ENCODE data around the gene FAT1.

FAT1 gene

DNA sequence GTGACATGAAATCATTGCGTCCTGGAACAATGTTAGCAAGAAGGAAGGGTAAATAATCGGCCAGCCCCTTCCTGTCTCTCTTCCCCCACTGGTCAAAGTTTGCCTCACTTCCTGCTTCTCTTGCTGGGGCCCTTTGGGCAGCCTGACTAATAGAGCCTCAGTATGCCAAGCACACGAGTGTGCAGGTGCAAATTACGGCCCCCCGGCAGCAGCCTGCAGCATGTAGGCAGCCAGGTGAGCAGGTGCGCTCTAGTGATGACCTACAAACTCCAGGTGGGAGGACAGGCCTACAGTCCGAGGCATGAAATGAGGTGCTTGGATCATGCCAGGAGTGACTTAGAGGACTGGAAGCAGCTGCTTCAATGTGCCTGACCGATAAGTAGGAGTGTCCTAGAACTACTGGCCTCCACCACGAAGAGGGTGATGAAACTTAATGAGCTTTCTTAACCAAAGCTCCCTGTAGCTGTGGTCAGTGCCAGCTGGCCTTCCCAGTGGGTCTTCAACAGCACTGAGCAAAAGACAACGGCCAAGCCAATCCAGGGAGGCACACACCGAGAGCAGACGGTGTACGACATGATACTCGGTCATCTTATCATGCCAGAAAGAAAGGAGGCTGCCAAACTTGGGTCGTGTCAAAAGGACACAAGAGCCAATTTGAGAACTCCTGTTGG is 26.1 kb upstream of the FAT1 start:
- no peak for DNase-seq (ENCODE audit: low spot score)

DNA sequence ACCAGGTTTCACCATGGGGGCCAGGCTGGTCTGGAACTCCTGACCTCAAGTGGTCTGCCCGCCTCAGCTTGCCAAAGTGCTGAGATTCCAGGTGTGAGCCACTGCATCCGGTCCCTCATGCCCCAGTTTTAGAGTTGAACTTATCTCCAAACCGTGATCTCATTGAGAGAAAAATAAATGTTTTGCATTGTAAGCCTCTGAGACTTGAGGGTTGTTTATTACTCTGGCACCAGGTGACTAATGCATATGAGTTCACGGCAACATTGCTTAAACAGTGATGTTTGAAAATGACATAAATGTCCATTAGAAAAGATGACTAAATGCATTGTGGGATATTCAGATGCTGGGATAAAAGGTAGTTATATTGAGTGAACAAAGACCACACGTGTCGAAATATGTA is 22.9 kb upstream of the FAT1 start:
- no peak for DNase-seq (ENCODE audit: low spot score)

DNA sequence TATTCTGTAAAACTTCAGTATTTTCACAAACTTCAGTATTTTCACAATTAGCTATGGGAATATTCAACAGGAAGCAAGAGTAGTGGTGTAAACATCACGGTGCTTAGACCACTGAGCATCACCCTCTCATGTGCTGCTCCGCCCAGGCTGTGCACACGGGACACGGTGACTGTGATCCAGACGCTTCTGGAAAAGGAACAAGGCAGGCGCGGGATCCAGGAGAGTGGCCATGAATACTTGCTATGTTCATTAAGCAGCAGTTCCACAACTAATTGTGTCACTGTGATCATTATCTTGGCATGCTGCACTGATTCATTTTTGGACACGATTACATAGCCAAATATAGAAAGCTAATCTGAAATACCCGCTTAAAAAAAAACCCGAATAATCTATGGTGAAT is 19.6 kb upstream of the FAT1 start:
- no peak for DNase-seq (ENCODE audit: low spot score)

GRCh38 chr4:186740822-186741221 is 17.2 kb upstream of the FAT1 start:
- no peak for DNase-seq (ENCODE audit: low spot score)

- DNase-seq (ENCODE audit: low spot score), result no peak
Measured at GRCh38 chr4:186739802-186740434, 16.3 kb upstream of the FAT1 start.

DNA sequence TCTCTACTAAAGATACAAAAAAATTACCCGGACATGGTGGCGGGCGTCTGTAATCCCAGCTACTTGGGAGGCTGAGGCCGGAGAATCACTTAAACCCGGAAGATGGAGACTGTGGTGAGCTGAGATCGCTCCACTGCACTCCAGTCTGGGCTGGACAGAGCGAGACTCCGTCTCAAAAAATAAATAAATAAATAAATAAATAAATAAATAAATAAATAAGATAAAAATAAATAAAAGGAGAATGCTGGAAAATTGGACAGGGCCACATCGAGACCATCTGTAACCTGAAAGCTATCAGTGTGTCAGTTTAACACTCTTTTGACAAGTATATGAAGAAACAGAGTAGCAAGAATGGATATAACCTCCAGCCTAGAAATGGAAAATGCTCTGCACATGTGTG is 15.7 kb upstream of the FAT1 start:
- DNase-seq (ENCODE audit: low spot score), result no peak

DNA sequence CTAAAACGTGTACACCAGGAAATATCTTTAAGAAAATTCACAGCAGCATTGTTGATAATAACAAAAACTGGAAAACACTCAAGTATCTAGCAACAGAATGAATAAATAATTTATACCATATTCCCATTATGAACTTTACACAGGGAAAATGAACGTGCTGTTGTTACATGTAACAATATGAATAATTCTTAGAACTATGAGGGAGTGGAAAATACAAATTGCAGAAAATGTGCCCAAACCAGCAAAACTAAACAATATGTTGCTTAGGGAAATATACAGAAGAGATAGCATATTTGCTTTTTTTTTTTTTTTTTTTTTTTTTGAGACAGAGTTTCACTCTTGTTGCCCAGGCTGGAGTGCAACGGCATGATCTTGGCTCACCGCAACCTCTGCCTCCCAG is 14.8 kb upstream of the FAT1 start:
- DNase-seq (ENCODE audit: low spot score), result no peak

- no peak for DNase-seq (ENCODE audit: low spot score)
Measured at GRCh38 chr4:186737427-186737826, 13.8 kb upstream of the FAT1 start.

DNA sequence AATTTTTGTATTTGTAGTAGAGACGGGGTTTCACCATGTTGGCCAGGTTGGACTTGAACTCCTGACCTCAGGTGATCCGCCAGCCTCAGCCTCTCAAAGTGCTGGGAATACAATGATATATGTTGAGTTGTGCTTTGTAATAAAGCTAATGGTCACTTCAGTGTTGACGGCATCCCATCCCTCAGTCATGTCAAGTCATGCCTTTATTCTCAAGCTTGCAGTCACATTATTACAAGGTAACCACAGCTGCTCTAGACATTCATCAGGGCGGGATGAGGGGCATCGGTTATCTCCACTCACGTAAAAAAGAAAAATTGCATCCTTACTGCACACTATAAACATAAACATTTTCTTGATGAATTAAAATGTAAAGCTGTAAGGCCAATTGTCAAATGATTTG is 12.8 kb upstream of the FAT1 start:
- no peak for DNase-seq (ENCODE audit: low spot score)

- DNase-seq (ENCODE audit: low spot score), result no peak
Measured at GRCh38 chr4:186734251-186734650, 10.6 kb upstream of the FAT1 start.

DNA sequence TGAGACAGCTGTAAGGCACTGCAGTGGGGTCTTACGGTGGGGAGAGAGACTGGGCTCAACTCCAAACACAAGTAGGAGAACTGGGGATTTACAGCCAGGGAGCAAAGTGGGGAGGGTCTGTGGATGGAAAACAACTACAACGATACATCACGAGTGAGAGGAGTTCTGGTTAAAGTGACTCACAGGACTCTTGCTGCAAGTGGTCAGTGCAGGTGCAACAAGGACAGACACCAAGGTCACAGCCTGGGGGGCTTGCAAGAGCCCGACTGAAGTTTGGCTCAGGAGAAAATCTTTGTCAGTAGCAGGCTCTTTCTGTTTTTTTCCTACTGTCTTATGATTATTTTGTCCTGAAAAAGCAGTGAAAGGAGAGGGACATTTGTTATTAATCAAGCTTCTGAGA is 10.1 kb upstream of the FAT1 start:
- DNase-seq (ENCODE audit: low spot score), result no peak

GRCh38 chr4:186730621-186731020 is 7.0 kb upstream of the FAT1 start:
- no peak for DNase-seq (ENCODE audit: low spot score)

GRCh38 chr4:186729856-186730255 is 6.2 kb upstream of the FAT1 start:
- DNase-seq (ENCODE audit: low spot score), result no peak

DNA sequence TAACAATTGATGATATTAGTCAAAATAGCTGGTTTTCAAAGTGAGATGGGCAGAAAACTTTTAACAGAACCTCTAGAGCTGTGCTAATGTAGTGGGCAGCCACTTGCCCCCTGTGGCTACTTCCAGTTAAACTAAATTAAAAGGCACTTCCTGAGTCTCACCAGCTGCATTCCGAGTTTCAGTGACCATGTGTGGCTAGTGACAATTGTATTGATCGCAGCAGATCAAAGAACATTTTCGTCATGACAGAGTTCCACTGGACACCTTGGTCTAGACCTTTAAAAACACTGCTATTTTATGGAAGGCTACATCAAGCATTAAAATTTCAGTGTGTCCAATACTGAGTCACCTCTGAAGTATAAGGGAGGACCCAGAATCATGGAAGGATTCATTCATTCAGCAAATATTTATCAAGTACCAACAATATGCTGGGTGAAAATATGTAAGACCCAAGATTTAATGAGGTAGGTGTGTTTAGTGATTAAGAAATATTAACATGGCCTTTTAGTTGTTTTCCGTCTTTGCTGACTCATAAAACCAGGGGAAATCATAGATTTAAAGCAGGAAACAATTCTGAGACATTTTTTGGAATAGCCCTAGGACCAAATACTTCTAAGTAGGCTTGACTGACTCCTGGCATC is 5.1 kb upstream of the FAT1 start:
- no peak for DNase-seq (ENCODE audit: low spot score)

DNA sequence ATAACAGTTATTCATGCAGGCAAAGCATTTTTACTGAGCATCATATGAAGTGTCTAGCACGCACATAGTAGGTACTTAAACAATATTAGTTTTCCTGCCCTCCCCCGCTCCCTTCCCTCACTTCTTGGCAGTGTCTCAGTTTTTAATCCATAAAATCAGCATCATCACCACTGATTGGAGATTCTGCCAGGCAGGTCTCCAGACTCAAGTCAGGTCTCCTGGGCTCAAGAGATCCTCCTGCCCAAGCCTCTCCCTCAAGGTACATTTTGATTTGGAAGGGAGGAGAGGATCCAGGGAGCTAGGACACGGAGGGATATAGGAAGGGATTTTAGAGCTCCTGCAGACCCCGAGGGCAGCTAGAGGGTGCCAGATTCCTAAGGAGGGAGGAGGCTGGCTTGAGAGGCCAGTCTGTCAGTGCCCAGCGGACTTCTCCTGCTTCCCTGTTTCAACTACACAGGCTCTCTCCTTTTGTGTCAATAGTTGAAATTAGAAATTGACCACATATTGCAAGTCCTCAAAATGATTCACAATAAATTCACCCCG is 4.4 kb upstream of the FAT1 start:
- no peak for DNase-seq (ENCODE audit: low spot score)

DNA sequence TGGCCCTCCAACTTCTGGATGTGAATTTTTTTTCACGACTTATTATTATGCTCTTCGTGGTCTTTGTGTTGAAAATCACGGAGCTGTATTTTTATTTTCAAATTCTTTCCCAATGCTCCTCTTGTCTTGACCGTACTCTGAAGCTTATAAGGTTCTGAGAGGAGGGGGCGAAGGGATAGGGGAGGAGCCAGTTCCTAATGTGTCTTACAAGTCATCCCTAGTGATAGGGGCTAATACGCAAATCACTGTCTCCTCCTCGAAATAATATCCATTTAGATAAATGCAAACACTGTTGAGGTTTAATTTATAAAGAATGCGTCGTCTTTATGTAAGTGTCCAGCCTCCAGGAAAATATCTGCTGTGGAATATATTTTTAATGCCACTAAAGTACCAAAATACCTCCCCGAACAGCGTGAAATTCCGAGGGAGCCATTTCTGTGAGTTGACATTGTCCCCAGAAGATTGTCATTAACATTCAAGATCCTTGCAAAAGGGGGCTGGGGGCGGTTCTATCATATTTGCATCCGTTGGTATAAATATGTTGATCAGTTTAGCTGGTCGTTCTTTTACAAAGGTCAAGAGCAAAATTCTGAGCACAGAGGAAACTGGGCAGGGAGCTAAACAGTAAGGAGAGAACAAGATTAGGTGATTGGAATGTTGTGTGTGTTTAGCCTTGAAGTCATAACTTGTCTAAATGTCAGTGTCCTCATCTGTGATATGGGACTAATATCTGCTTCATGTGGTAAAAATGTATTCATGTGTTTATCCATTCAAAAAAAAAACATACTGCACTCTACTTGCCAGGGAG is 3.7 kb upstream of the FAT1 start:
- no peak for DNase-seq (ENCODE audit: low spot score)

DNA sequence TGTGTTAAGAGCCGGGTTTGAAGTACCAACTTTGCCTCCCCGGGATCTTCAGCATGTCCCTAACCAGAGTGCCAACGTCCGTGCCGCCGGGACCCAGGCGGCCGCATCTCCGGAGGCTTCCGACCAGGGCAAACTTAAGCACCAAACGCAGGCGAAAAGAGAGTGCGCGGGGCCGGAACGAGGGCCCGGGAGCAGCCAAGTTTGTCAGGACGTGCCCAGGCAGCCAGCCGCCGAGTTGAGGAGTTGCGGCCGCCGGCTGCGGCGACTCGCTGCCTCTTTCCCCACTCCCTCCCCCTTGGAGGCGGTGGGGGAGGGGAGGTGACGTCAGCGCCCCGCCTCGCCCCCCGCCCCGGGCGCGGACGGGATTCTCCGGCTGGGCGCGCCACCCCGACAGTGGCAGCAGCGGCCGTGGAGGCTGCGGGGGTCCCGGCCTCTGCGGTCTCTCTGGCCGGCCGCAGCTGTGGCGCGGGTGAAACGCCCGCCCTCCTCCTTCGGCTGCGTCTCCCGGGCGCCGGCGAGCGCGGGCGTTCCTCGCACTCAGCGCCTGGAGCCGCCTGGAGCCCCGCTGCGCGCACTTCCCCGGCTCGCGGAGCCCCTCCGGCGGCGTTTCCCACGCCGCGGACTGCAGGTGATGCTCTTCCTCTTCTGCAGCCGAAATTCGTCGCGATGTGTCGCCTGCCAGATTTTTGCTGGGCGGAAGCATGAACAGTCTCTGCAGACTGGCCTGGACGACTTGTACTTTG is 2.9 kb upstream of the FAT1 start:
- DNase-seq (ENCODE audit: low spot score), result no peak

DNA sequence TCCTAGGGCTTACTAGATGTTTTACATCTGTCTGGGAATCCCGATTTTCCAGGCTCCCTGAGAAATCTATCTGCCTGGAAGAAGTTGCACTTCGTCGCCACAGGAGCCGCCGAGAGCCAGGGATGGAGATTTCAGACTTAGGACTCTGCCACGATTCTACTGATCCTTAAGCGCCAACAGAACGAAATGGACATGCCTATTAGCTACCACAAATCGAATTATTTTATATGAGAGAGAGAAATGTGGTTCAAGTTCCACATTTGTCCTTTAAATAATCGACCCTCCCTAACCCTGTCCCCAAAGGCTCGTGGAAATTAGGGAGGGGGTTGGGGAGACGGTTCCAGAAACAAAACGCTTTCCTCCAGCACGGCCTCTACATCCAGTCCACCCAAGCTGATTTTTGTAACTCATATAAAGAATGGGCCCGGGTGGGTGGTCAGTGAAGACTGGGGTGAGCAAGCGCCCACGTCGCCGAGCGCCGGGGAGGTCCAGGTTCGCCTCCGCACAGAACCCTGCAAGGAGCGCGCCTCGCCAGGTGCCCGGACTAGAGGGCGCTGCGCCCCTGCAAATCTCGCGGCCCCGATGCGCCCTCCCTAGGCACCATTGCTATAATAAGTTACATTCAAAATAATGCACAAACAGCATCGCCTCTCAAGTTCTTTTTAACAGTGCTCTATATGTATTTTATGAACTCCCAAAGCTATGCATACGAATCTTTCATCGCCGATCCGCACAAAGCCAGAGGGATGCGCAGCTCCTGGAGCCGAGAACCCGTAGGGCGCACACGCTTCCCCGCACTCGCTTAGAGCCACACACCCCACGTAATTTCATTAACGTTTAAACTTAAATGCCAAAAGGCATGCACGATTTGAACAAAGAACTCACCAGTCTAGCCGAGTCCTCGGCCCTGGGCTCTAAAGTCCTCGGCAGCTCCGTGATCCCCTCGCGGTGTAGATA is 2.1 kb upstream of the FAT1 start:
- no peak for DNase-seq (ENCODE audit: low spot score)

DNA sequence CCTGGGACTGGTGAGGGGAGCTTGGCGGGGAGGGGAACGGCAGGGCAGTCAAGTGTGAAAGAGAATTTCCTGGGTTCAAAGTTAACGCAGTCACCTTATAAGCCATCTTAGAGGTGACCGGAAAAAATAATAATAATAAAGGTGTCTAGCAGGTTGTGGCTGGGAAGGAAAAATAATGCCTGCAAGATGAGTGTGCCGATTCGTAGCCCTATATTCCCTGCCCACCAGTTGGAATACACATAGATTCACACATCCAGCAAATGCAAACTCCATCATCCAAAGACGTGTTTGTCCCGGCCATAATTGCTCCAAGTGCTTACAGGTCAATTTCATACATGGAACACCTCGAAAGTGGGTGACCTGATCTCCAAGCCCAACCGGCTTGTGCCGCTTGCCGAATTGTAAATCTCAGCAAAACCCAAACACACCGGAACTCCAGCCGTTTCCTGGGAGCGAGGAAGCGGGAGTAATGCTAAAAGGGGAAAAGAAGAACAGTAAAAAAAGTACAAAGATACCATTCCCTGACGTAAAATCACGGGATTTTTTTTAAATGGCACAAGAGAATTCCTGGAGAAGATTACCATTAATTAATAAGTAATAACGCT is 1.3 kb upstream of the FAT1 start:
- DNase-seq (ENCODE audit: low spot score), result no peak
